HFFc6 (cell line): ENCODE measurements around the gene AGMAT. TPM values are rescaled to one million over a fixed set of nuclear protein-coding genes. Genes with fewer than 3 reads are reported as not detected.

Experiments
- DNase-seq: peaks from one replicate; pipeline ENCODE4 v3.0.0-alpha.2; 2018
- H3K27ac Mint-ChIP-seq: 2 replicates; pipeline ENCODE4 v1.8.0; 2020; ENCODE audit warnings: mild to moderate bottlenecking, mixed read lengths
- H3K27me3 Mint-ChIP-seq: 2 replicates; pipeline ENCODE4 v1.8.0; 2021; ENCODE audit warnings: mild to moderate bottlenecking, moderate library complexity, mixed read lengths; ENCODE audit not compliant: insufficient read depth
- H3K36me3 Mint-ChIP-seq: 2 replicates; pipeline ENCODE4 v1.8.0; 2021; ENCODE audit warnings: low read depth, mixed read lengths
- H3K4me1 Mint-ChIP-seq: 2 replicates; pipeline ENCODE4 v1.8.0; 2020; ENCODE audit warnings: low read depth, mixed read lengths
- H3K4me3 Mint-ChIP-seq: 2 replicates; pipeline ENCODE4 v1.8.0; 2020; ENCODE audit warnings: mild to moderate bottlenecking, moderate library complexity, mixed read lengths
- H3K9me3 Mint-ChIP-seq: 2 replicates; pipeline ENCODE4 v1.8.0; 2020; ENCODE audit warnings: mild to moderate bottlenecking, mixed read lengths
- CTCF ChIP-seq: fragments of 200-600 bp; sonication (generic); IDR thresholded peaks from 2 replicates; pipeline ENCODE4 v1.5.0; 2021; ENCODE audit warnings: antibody characterized with exemption, mild to moderate bottlenecking
- long read RNA-seq: library from polyadenylated mRNA; unstranded; transcript quantifications from one replicate; pipeline ENCODE4 v2.0.0, GENCODE V29; 2019
- total RNA-seq, 6 experiments: library from RNA; stranded (reverse); fragmentation: NEBNext Ultra II Directional; extraction: Animal tissue kit (Norgen Biotek cat#: 25700); gene quantifications; 2 replicates in 1 of 6; 3 replicates in 5 of 6; pipeline ENCODE4 v1.2.3, GENCODE V29; 2021

Gene AGMAT
- under 1 TPM in 3 of 6 experiments, not detected in 3; 0.07 to 0.14 (median 0.09) TPM for total RNA-seq
- long read RNA-seq: 0 reads

- DNase-seq: no peak
- peaks cover 7% of the 10 kb centered on the region; the same call in 1 of the 2 replicates for H3K9me3 Mint-ChIP-seq
Measured at GRCh38 chr1:15584489-15585363, at the start of gene AGMAT. Gene AGMAT, minus strand, starts transcription at chr1:15585051. Its CDS starts 84 bp downstream, at chr1:15584967.

GRCh38 chr1:15633756-15634420, 49.0 kb upstream of the AGMAT start:
- Mint-ChIP-seq H3K4me1 (peaks cover 6% of the 10 kb centered on the region; the same call in 1 of the 2 replicates), H3K4me3 (no peak overlapping the region), H3K27ac (no peak overlapping the region), H3K27me3 (no peaks in the 10 kb centered on the region; the same call in 1 of the 2 replicates), H3K9me3 (no peaks in the 10 kb centered on the region), H3K36me3 (peaks cover 28% of the 10 kb centered on the region)
- no peak for DNase-seq
- TF ChIP-seq CTCF: no peak

More at GRCh38 chr1:15584489-15585363, at the start of gene AGMAT:
- H3K36me3 Mint-ChIP-seq: no peaks in the 10 kb centered on the region; the same call in 1 of the 2 replicates
- no peak within 1 kb of the TSS for H3K4me3 Mint-ChIP-seq
- H3K4me1 Mint-ChIP-seq: no peaks in the 10 kb centered on the region
- H3K27ac Mint-ChIP-seq: no peak within 1 kb of the TSS
- TF ChIP-seq CTCF: peak; percentile 43; the same call in 1 of the 2 replicates
- H3K27me3 Mint-ChIP-seq: peaks cover 9% of the 10 kb centered on the region

- no peak for DNase-seq
- H3K27ac Mint-ChIP-seq: peak overlapping the region; percentile 68
- H3K4me3 Mint-ChIP-seq: no peak overlapping the region
- no peaks in the 10 kb centered on the region for H3K27me3 Mint-ChIP-seq
- peaks cover 32% of the 10 kb centered on the region for H3K36me3 Mint-ChIP-seq
- H3K9me3 Mint-ChIP-seq: no peaks in the 10 kb centered on the region
- H3K4me1 Mint-ChIP-seq: peaks cover 38% of the 10 kb centered on the region
- no peak for TF ChIP-seq CTCF
Measured at GRCh38 chr1:15628003-15628402, 43.2 kb upstream of the AGMAT start.

- TF ChIP-seq CTCF: no peak
- peaks cover 32% of the 10 kb centered on the region for H3K36me3 Mint-ChIP-seq
- no peaks in the 10 kb centered on the region for H3K9me3 Mint-ChIP-seq
- no peak overlapping the region for H3K4me3 Mint-ChIP-seq
- peaks cover 43% of the 10 kb centered on the region for H3K4me1 Mint-ChIP-seq
- no peaks in the 10 kb centered on the region for H3K27me3 Mint-ChIP-seq
- DNase-seq: no peak
- H3K27ac Mint-ChIP-seq: peak overlapping the region; percentile 68
Measured at GRCh38 chr1:15627343-15627988, 42.6 kb upstream of the AGMAT start.

- no peaks in the 10 kb centered on the region for H3K27me3 Mint-ChIP-seq
- TF ChIP-seq CTCF: no peak
- H3K4me1 Mint-ChIP-seq: peaks cover 54% of the 10 kb centered on the region
- peaks cover 28% of the 10 kb centered on the region for H3K36me3 Mint-ChIP-seq
- H3K27ac Mint-ChIP-seq: no peak overlapping the region
- H3K4me3 Mint-ChIP-seq: no peak overlapping the region
- no peak for DNase-seq
- H3K9me3 Mint-ChIP-seq: no peaks in the 10 kb centered on the region
Measured at GRCh38 chr1:15626269-15626950, 41.6 kb upstream of the AGMAT start.
